Thyroid gland (tissue), 4 donors: ENCODE measurements around the gene SLC9A5.

Experiments
- CTCF ChIP-seq, 6 experiments: fragments of 200-600 bp in 3 of 6; fragments of 450-650 bp in 3 of 6; sonication (generic) in 3 of 6; IDR thresholded peaks; one replicate each; pipeline ENCODE4 v1.5.1; 2016 to 2019; ENCODE audit warnings: antibody characterized with exemption in 6 of 6, mild to moderate bottlenecking in 2 of 6, inconsistent platforms in 1 of 6, moderate library complexity in 1 of 6
- POLR2A ChIP-seq, 2 donors: fragments of 450-650 bp; IDR thresholded peaks; one replicate each; pipeline ENCODE4 v1.6.1; 2017; ENCODE audit warnings: antibody characterized with exemption in 2 of 2, mild to moderate bottlenecking in 2 of 2, moderate library complexity in 1 of 2

- TF ChIP-seq CTCF (IDR thresholded peaks at IDR 0.05) (no peak), POLR2A (IDR thresholded peaks at IDR 0.05) (no peak)
Observed at GRCh38 chr16:67215706-67216105, 33.1 kb upstream of the SLC9A5 start.
